IMR-90 (cell line): ENCODE results near the gene CTRB1. TPM values are rescaled to one million over a fixed set of nuclear protein-coding genes. Genes with fewer than 3 reads are reported as not detected.

ENCODE experiments used
- ATAC-seq: fragments of 200-7000 bp; cut with Tn5 transposase; 2 replicates; pipeline ENCODE4 v1.9.1; 2020; ENCODE audit warnings: low read depth, mild to moderate bottlenecking, moderate library complexity
- BruUV-seq: library from RNA; stranded (reverse); fragments of 400-500 nt; replicated peaks from 2 replicates; lab custom pipeline; 2021; lab: Mats Ljungman, UMichigan
- CTCF ChIA-PET: fragments of 300-600 bp; formaldehyde crosslinking; extraction: SDS; loops from one replicate; lab custom pipeline; 2021; ENCODE audit warnings: antibody characterized with exemption; lab: Yijun Ruan, JAX
- POLR2A ChIA-PET: fragments of 300-600 bp; sonication (Branson Sonifier 250); formaldehyde crosslinking; loops from one replicate; lab custom pipeline; 2022; ENCODE audit warnings: antibody characterized with exemption; ENCODE audit not compliant: unreplicated experiment; lab: Charles Lee
- DNase-seq: peaks from one replicate; pipeline ENCODE4 v3.0.0; 2013
- H2AFZ ChIP-seq: replicated peaks from 2 replicates; pipeline ENCODE3; 2013; ENCODE audit warnings: low read length, mild to moderate bottlenecking; ENCODE audit not compliant: poor library complexity
- H2AK5ac ChIP-seq: 2 replicates; pipeline ENCODE4 v1.6.1; 2013; ENCODE audit warnings: low read depth, low read length, inconsistent platforms
- H2AK9ac ChIP-seq: replicated peaks from 2 replicates; pipeline ENCODE3; 2013; ENCODE audit warnings: mild to moderate bottlenecking, low read depth, low read length, moderate library complexity; ENCODE audit not compliant: poor library complexity
- H2BK120ac ChIP-seq: 2 replicates; pipeline ENCODE4 v1.6.1; 2013; ENCODE audit warnings: low read depth, low read length, inconsistent platforms
- H2BK15ac ChIP-seq: 3 replicates; pipeline ENCODE4 v1.6.1; 2013; ENCODE audit warnings: low read depth, low read length, inconsistent platforms
- H2BK20ac ChIP-seq: 2 replicates; pipeline ENCODE4 v1.6.1; 2013; ENCODE audit warnings: low read depth, mild to moderate bottlenecking, inconsistent platforms, low read length, moderate library complexity
- H2BK5ac ChIP-seq: 2 replicates; pipeline ENCODE4 v1.6.1; 2013; ENCODE audit warnings: mild to moderate bottlenecking, low read depth, low read length, inconsistent platforms; ENCODE audit not compliant: poor library complexity, severe bottlenecking
- H3K14ac ChIP-seq: replicated peaks from 2 replicates; pipeline ENCODE4 v1.6.1; 2013; ENCODE audit warnings: low read depth, low read length, inconsistent platforms
- H3K18ac ChIP-seq: 2 replicates; pipeline ENCODE4 v1.6.1; 2013; ENCODE audit warnings: low read depth, low read length, control low read depth
- H3K23ac ChIP-seq: 2 replicates; pipeline ENCODE4 v1.6.1; 2013; ENCODE audit warnings: low read depth, low read length, inconsistent platforms
- H3K27ac ChIP-seq: 2 replicates; pipeline ENCODE4 v1.5.1; 2013; ENCODE audit warnings: mild to moderate bottlenecking, control low read depth, low read length; ENCODE audit not compliant: insufficient read depth
- H3K27me3 ChIP-seq: 2 replicates; pipeline ENCODE4 v1.6.1; 2013; ENCODE audit warnings: low read length; ENCODE audit not compliant: control insufficient read depth, insufficient read depth
- H3K36me3 ChIP-seq: 2 replicates; pipeline ENCODE4 v1.6.1; 2013; ENCODE audit warnings: low read length, mixed read lengths; ENCODE audit not compliant: control insufficient read depth, insufficient read depth
- H3K4ac ChIP-seq: 2 replicates; pipeline ENCODE4 v1.6.1; 2013; ENCODE audit warnings: low read depth, low read length, inconsistent platforms
- H3K4me1 ChIP-seq: 2 replicates; pipeline ENCODE4 v1.6.1; 2013; ENCODE audit warnings: low read length, mixed read lengths; ENCODE audit not compliant: control insufficient read depth, insufficient read depth
- H3K4me2 ChIP-seq: 2 replicates; pipeline ENCODE4 v1.6.1; 2013; ENCODE audit warnings: low read depth, mild to moderate bottlenecking, control low read depth, low read length, moderate library complexity
- H3K4me3 ChIP-seq: 2 replicates; pipeline ENCODE4 v1.5.1; 2013; ENCODE audit warnings: low read depth, mild to moderate bottlenecking, control low read depth, low read length, moderate library complexity; ENCODE audit not compliant: insufficient read depth
- H3K56ac ChIP-seq: 2 replicates; pipeline ENCODE4 v1.6.1; 2013; ENCODE audit warnings: low read length, inconsistent platforms; ENCODE audit not compliant: insufficient read depth; ENCODE audit errors: extremely low read depth
- H3K79me1 ChIP-seq, 2 experiments: 2 replicates each; pipeline ENCODE4 v1.6.1; 2013; ENCODE audit warnings: low read length in 2 of 2, inconsistent platforms in 1 of 2, low read depth in 1 of 2
- H3K9ac ChIP-seq: 2 replicates; pipeline ENCODE4 v1.6.1; 2013; ENCODE audit warnings: low read depth, low read length, control low read depth
- H3K9me1 ChIP-seq: 2 replicates; pipeline ENCODE4 v1.6.1; 2013; ENCODE audit warnings: low read length, inconsistent platforms; ENCODE audit not compliant: insufficient read depth
- H3K9me3 ChIP-seq: 2 replicates; pipeline ENCODE4 v1.6.1; 2013; ENCODE audit warnings: low read length; ENCODE audit not compliant: control insufficient read depth, insufficient read depth
- H4K20me1 ChIP-seq: 2 replicates; pipeline ENCODE4 v1.6.1; 2013; ENCODE audit warnings: low read length, inconsistent platforms; ENCODE audit not compliant: insufficient read depth
- H4K5ac ChIP-seq: 2 replicates; pipeline ENCODE4 v1.6.1; 2013; ENCODE audit warnings: mild to moderate bottlenecking, low read depth, low read length, control low read depth
- H4K8ac ChIP-seq, 2 experiments: 2 replicates each; pipeline ENCODE4 v1.6.1; 2013; ENCODE audit warnings: low read depth in 2 of 2, low read length in 2 of 2, control low read depth in 1 of 2, inconsistent platforms in 1 of 2
- H4K91ac ChIP-seq: 2 replicates; pipeline ENCODE4 v1.6.1; 2013; ENCODE audit warnings: low read depth, low read length, inconsistent platforms; ENCODE audit not compliant: insufficient read depth
- BHLHE40 ChIP-seq: fragments of 150-350 bp; IDR thresholded peaks from 2 replicates; pipeline ENCODE4 v1.6.1; 2016; ENCODE audit warnings: mild to moderate bottlenecking, low read depth, low read length
- CEBPB ChIP-seq: IDR thresholded peaks from 2 replicates; pipeline ENCODE4 v1.6.1; 2012; ENCODE audit warnings: low read depth, low read length, improper control_type of control experiment
- CHD1 ChIP-seq: IDR thresholded peaks from 2 replicates; pipeline ENCODE4 v1.6.1; 2012; ENCODE audit warnings: low read depth, low read length, improper control_type of control experiment
- FOS ChIP-seq: fragments of 150-350 bp; IDR thresholded peaks from 2 replicates; pipeline ENCODE4 v1.6.1; 2016; ENCODE audit warnings: low read depth, low read length
- MXI1 ChIP-seq: IDR thresholded peaks from 2 replicates; pipeline ENCODE4 v1.6.1; 2012; ENCODE audit warnings: low read depth, mild to moderate bottlenecking, low read length, moderate library complexity, borderline replicate concordance
- NFE2L2 ChIP-seq: fragments of 150-350 bp; IDR thresholded peaks from 2 replicates; pipeline ENCODE4 v1.6.1; 2016; ENCODE audit warnings: low read depth, mild to moderate bottlenecking, low read length
- POLR2A ChIP-seq: IDR thresholded peaks from 2 replicates; pipeline ENCODE4 v1.6.1; 2012; ENCODE audit warnings: mild to moderate bottlenecking, low read depth, low read length
- RAD21 ChIP-seq: IDR thresholded peaks from 2 replicates; pipeline ENCODE4 v1.6.1; 2012; ENCODE audit warnings: low read length, improper control_type of control experiment
- RCOR1 ChIP-seq: IDR thresholded peaks from 2 replicates; pipeline ENCODE4 v1.6.1; 2012; ENCODE audit warnings: mild to moderate bottlenecking, low read length, improper control_type of control experiment; ENCODE audit not compliant: insufficient replicate concordance
- RFX5 ChIP-seq: IDR thresholded peaks from 2 replicates; pipeline ENCODE4 v1.8.0; 2012; ENCODE audit warnings: low read depth, mild to moderate bottlenecking, low read length, moderate library complexity
- WGBS, 2 experiments: methylation state at CpG; one replicate each; pipeline versions ENCODE4 v1.1.5 to v1.1.7; 2013; ENCODE audit warnings: missing lambda C conversion rate in 2 of 2; ENCODE audit not compliant: insufficient read length in 1 of 2; ENCODE audit errors: extremely low coverage in 2 of 2; 5-methylcytosine and 5-hydroxymethylcytosine counted together
- dilution Hi-C: fragments of 300-500 bp; cut with HindIII; formaldehyde crosslinking; loops from one replicate; pipeline ENCODE4 v1.14.3; 2018; ENCODE audit warnings: low sequenced_read_pairs; ENCODE audit not compliant: unreplicated experiment
- in situ Hi-C: fragments of 300-500 bp; cut with MboI; formaldehyde crosslinking; loops from 3 replicates; pipeline ENCODE4 v1.14.3; 2019; ENCODE audit warnings: low sequenced_read_pairs, inconsistent platforms, mixed read lengths
- intact Hi-C: fragments of 100-400 bp; cut with micrococcal nuclease; formaldehyde crosslinking; loops from 2 replicates; pipeline ENCODE4 v1.10.0; 2022
- polyA plus RNA-seq, 3 experiments: library from polyadenylated mRNA; depleted of rRNA; stranded (reverse); fragments of >200 nt; gene quantifications; 2 replicates each; pipeline ENCODE4 v1.2.3, GENCODE V29; 2012; ENCODE audit warnings: low replicate concordance in 1 of 3
- total RNA-seq: library from RNA; depleted of rRNA; stranded (reverse); fragments of >200 nt; gene quantifications from 2 replicates; pipeline ENCODE4 v1.2.3, GENCODE V29; 2012

The CTRB1 gene
- total and polyA plus RNA-seq, 2 of the 4 experiments (the other 2 are of a cell fraction): not detected

DNA sequence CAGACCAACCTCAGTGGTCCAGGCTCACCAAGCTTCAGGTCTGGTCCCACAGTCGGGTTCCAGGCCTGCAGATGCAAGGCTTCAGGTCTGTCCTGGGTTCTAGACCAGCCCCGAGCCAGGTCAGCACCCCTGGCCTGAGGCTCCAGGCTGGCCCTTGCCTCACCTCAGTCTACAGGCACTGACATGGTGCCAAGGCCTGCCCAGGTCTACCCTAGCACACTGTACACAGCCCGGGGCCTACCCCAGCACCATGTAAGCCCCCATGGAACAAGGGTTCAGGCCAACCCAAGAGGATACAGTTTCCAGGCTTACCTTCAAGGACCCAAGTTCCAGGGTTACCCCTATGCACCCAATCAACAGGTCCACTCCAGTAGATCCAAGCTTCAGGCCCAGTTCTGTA lies 43.7 kb upstream of the CTRB1 start:
- Histone ChIP-seq H4K91ac (no peak overlapping the region), H4K5ac (no peak overlapping the region), H2BK120ac (no peak overlapping the region), H3K4ac (no peak overlapping the region), H3K27me3 (no peaks in the 10 kb centered on the region), H3K14ac (no peak overlapping the region), H3K9ac (no peak overlapping the region), H3K27ac (no peak overlapping the region), H3K4me3 (no peak overlapping the region), H3K4me1 (no peaks in the 10 kb centered on the region), H2AK5ac (no peak overlapping the region), H2AFZ (no peak overlapping the region), H3K18ac (no peak overlapping the region), H2AK9ac (no peak overlapping the region), H3K4me2 (no peak overlapping the region), H3K9me3 (peaks cover 53% of the 10 kb centered on the region), H3K9me1 (no peaks in the 10 kb centered on the region), H2BK20ac (no peak overlapping the region), H2BK15ac (no peak overlapping the region), H3K23ac (no peak overlapping the region), H4K20me1 (no peaks in the 10 kb centered on the region), H3K79me1 (no peaks in the 10 kb centered on the region), H3K36me3 (peaks cover 4% of the 10 kb centered on the region), H2BK5ac (no peak overlapping the region), H4K8ac (no peak overlapping the region), H3K56ac (no peak overlapping the region)
- no peak for DNase-seq
- TF ChIP-seq RFX5: no peak
- no peak for TF ChIP-seq FOS
- no peak for TF ChIP-seq RAD21
- no peak for TF ChIP-seq CHD1
- TF ChIP-seq RCOR1: no peak
- TF ChIP-seq CEBPB: no peak
- TF ChIP-seq NFE2L2: no peak
- no peak for TF ChIP-seq POLR2A
- no peak for TF ChIP-seq MXI1
- TF ChIP-seq BHLHE40: no peak
- no peak for ATAC-seq
- intact Hi-C loops: no loop called here
- 75% methylated on average over 2 of the region's 3 CpGs; no CpG with 5 or more reads in 1 of the 2 experiments for WGBS, 2 experiments
- no TSS peak for BruUV-seq
- ChIA-PET POLR2A (no interaction called here), CTCF (no interaction called here)
- dilution Hi-C loops: no loop called here
- in situ Hi-C loops: no loop called here
